Bronchial epithelial cell (primary cell): ENCODE results near the gene RHBDL3. TPM values are rescaled to one million over a fixed set of nuclear protein-coding genes. Genes with fewer than 3 reads are reported as not detected.
A peak's percentile ranks its signal among the peaks of the same experiment; 100 is the strongest.

Source experiments
- DNase-seq: peaks from one replicate; pipeline ENCODE4 v3.0.0-alpha.2; 2010; ENCODE audit warnings: low read depth
- FAIRE-seq: peaks from 2 replicates; lab custom pipeline; 2011; peaks lifted over from hg19 to GRCh38; lab: Jason Lieb, UNC
- H3K27me3 ChIP-seq: 2 replicates; pipeline ENCODE4 v1.5.1; 2011; ENCODE audit warnings: low read length; ENCODE audit not compliant: control insufficient read depth, insufficient read depth
- H3K36me3 ChIP-seq: 2 replicates; pipeline ENCODE4 v1.5.1; 2011; ENCODE audit warnings: low read length; ENCODE audit not compliant: control insufficient read depth, insufficient read depth
- H3K4me3 ChIP-seq: 2 replicates; pipeline ENCODE4 v1.5.1; 2011; ENCODE audit warnings: mild to moderate bottlenecking, low read depth, low read length, control low read depth
- total RNA-seq: library from RNA; depleted of rRNA; stranded (reverse); fragments of >200 nt; gene quantifications from 2 replicates; pipeline ENCODE4 v1.2.1, GENCODE V29; 2014
- TF ChIP-seq, protein P1 (sequence below): IDR thresholded peaks from 2 replicates; pipeline ENCODE4 v1.5.1; 2011; ENCODE audit warnings: mild to moderate bottlenecking, moderate library complexity, low read length, control low read depth, inconsistent platforms; ENCODE audit not compliant: insufficient read depth, severe bottlenecking

Gene RHBDL3
- total RNA-seq, 1 donor from 2014 or later, result not detected

DNA sequence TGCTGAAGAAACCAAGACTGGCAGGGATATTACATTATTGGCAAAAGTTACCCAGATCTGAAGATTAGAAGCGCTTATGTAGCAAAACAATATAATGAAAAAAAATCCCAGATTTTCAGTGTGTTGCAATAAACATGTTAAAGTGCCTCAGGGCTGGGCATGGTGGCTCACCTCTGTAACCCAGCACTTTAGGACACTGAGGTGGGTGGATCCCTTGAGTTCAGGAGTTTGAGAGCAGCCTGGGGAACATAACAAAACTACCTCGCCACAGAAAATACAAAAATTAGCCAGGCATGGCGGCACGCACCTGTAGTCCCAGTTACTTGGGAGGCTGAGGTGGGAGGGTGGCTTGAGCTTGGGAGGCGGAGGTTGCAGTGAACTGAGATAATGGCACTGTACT is 91.1 kb downstream of the RHBDL3 start:
- H3K4me3 ChIP-seq, result no peak overlapping the region
- peak; percentile 33 for DNase-seq
- FAIRE-seq, result no peak
- H3K27me3 ChIP-seq, result no peaks in the 10 kb centered on the region
- TF ChIP-seq, protein P1, sequence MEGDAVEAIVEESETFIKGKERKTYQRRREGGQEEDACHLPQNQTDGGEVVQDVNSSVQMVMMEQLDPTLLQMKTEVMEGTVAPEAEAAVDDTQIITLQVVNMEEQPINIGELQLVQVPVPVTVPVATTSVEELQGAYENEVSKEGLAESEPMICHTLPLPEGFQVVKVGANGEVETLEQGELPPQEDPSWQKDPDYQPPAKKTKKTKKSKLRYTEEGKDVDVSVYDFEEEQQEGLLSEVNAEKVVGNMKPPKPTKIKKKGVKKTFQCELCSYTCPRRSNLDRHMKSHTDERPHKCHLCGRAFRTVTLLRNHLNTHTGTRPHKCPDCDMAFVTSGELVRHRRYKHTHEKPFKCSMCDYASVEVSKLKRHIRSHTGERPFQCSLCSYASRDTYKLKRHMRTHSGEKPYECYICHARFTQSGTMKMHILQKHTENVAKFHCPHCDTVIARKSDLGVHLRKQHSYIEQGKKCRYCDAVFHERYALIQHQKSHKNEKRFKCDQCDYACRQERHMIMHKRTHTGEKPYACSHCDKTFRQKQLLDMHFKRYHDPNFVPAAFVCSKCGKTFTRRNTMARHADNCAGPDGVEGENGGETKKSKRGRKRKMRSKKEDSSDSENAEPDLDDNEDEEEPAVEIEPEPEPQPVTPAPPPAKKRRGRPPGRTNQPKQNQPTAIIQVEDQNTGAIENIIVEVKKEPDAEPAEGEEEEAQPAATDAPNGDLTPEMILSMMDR, result no peak
- H3K36me3 ChIP-seq, result peaks cover 14% of the 10 kb centered on the region

DNA sequence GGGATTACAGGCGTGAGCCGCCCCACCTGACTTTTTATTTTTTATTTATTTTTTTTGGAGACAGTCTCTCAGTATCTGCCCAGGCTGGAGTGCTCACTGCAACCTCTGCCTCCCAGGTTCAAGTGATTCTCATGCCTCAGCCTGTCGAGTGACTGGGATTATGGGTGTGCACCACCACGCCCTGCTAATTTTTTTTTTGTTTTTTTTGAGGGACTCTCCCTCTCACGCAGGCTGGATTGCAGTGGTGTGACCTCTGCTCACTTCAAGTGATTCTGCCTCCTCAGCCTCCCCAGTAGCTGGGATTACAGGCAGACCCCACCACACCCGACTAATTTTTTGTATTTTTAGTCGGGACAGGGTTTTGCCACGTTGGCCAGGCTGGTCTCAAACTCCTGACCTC is 92.0 kb downstream of the RHBDL3 start:
- Histone ChIP-seq H3K4me3 (no peak overlapping the region), H3K27me3 (no peaks in the 10 kb centered on the region), H3K36me3 (peaks cover 17% of the 10 kb centered on the region)
- TF ChIP-seq, protein P1, result no peak
- peak; percentile 63 for DNase-seq
- FAIRE-seq, result no peak

DNA sequence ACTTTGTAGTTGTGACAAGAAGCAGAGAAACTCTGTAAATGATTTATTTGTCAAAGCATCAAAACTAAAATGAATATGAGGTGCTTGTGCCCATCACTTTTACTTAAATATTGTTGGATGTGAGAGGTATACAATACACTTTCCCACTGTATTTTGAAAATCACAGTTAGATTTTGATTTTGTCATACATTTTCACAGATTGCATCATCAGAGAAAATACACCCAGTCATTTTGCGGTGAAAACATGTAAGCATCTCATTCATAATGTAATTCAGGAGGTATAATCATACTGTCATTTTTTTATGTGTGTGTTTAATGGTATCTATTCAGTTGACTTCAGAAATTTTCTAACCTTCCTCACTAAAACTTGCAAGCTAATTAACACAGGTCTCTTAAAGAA is 95.6 kb downstream of the RHBDL3 start:
- DNase-seq (no peak), FAIRE-seq (no peak)
- Histone ChIP-seq H3K36me3 (peaks cover 29% of the 10 kb centered on the region), H3K27me3 (no peaks in the 10 kb centered on the region), H3K4me3 (no peak overlapping the region)
- TF ChIP-seq, protein P1, result no peak

DNA sequence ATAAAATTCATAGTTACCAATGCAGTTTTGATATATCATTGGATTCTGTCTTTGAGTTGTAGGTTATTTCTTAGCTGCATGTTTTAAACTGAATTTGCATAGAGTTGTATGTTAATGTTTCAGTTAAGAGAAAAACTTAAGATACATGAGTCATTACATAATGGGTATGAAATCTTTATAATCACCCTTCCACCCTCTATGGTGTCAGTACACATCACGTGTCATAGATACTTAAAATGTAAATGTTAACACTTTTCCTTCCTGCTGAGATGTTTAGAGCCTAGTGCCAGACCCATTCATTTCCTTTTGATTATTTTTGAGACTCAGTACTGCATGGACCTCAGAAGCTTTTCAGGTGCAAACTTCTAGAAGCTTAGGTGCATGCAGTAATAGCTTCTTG is 104.8 kb downstream of the RHBDL3 start:
- Histone ChIP-seq H3K36me3 (peaks cover 15% of the 10 kb centered on the region), H3K27me3 (no peaks in the 10 kb centered on the region), H3K4me3 (no peak overlapping the region)
- DNase-seq, result no peak
- TF ChIP-seq, protein P1, result no peak
- FAIRE-seq, result no peak

Other genes starting within 250 kb of the RHBDL3 start
- gene RHOT1, start 123.3 kb upstream of the RHBDL3 start, total RNA-seq, result 40.3 and 41.6 TPM in 2 replicates
- 16.8 and 28.0 TPM in 2 replicates for gene C17orf75, start 76.3 kb downstream of the RHBDL3 start, total RNA-seq
- 58.7 and 64.1 TPM in 2 replicates for gene ZNF207, start 84.3 kb downstream of the RHBDL3 start, total RNA-seq
- gene PSMD11, start 178.7 kb downstream of the RHBDL3 start, total RNA-seq, result 74.2 and 98.2 TPM in 2 replicates
- 2.9 and 5.5 TPM in 2 replicates for gene CDK5R1, start 221.2 kb downstream of the RHBDL3 start, total RNA-seq